B cell (primary cell): ENCODE data around the gene WDR83. TPM values are rescaled to one million over a fixed set of nuclear protein-coding genes. Genes with fewer than 3 reads are reported as not detected.

Experiments
- ATAC-seq: fragments of 200-7000 bp; cut with Tn5 transposase; one replicate; pipeline ENCODE4 v1.10.0; 2021; ENCODE audit warnings: low read depth, mild to moderate bottlenecking, moderate number of reproducible peaks, moderate library complexity
- CTCF ChIA-PET: fragments of 350-600 bp; sonication (Branson Sonifier 250); formaldehyde crosslinking; loops from one replicate; lab custom pipeline; 2021; ENCODE audit warnings: antibody characterized with exemption, inconsistent platforms; lab: Charles Lee
- POLR2A ChIA-PET: fragments of 350-600 bp; sonication (Branson Sonifier 250); formaldehyde crosslinking; loops from one replicate; lab custom pipeline; 2021; ENCODE audit warnings: antibody characterized with exemption; lab: Charles Lee
- DNase-seq: peaks from one replicate; pipeline ENCODE4 v3.0.0; 2013
- H2AFZ ChIP-seq: 2 replicates; pipeline ENCODE4 v1.6.1; 2012; ENCODE audit warnings: mild to moderate bottlenecking, low read depth, low read length; ENCODE audit not compliant: insufficient read depth, poor library complexity, severe bottlenecking
- H3K27ac ChIP-seq, 2 donors: 1 replicate in 1 of 2; 2 replicates in 1 of 2; pipeline ENCODE4 v1.5.1; 2012 to 2013; ENCODE audit warnings: low read length in 2 of 2, mild to moderate bottlenecking in 2 of 2, moderate library complexity in 1 of 2
- H3K27me3 ChIP-seq, 4 experiments: fragments of 200-600 bp in 1 of 4; sonication (generic) in 1 of 4; replicated peaks in 1 of 4; 1 replicate in 2 of 4; 2 replicates in 2 of 4; pipeline versions ENCODE4 v1.6.1 to v1.7.0; 2013 to 2016; ENCODE audit warnings: low read length in 3 of 4, mild to moderate bottlenecking in 2 of 4, mixed read lengths in 1 of 4, moderate library complexity in 1 of 4; ENCODE audit not compliant: insufficient read depth in 4 of 4, control insufficient read depth in 3 of 4; ENCODE audit errors: control extremely low read depth in 1 of 4
- H3K36me3 ChIP-seq, 2 experiments: replicated peaks in 1 of 2; 1 replicate in 1 of 2; 2 replicates in 1 of 2; pipeline versions ENCODE4 v1.6.1 to v1.7.1; 2013; ENCODE audit warnings: low read length in 1 of 2; ENCODE audit not compliant: insufficient read depth in 2 of 2, control insufficient read depth in 1 of 2; ENCODE audit errors: control extremely low read depth in 1 of 2, extremely low read depth in 1 of 2
- H3K4me1 ChIP-seq, 2 donors: fragments of 200-600 bp in 1 of 2; sonication (generic) in 1 of 2; 1 replicate in 1 of 2; 2 replicates in 1 of 2; pipeline versions ENCODE4 v1.5.1 to v1.6.1; 2013 to 2017; ENCODE audit warnings: low read length in 2 of 2; ENCODE audit not compliant: control insufficient read depth in 2 of 2, insufficient read depth in 2 of 2
- H3K4me2 ChIP-seq: replicated peaks from 2 replicates; pipeline ENCODE3; 2012; ENCODE audit warnings: mild to moderate bottlenecking, low read depth, low read length; ENCODE audit not compliant: poor library complexity, severe bottlenecking
- H3K4me3 ChIP-seq, 5 experiments: fragments of 200-600 bp in 1 of 5; sonication (generic) in 1 of 5; 1 replicate in 3 of 5; 2 replicates in 2 of 5; pipeline versions ENCODE4 v1.5.1 to v1.7.0; 2011 to 2016; ENCODE audit warnings: low read length in 4 of 5, mild to moderate bottlenecking in 4 of 5, low read depth in 2 of 5, control low read depth in 1 of 5, moderate library complexity in 1 of 5; ENCODE audit not compliant: insufficient read depth in 1 of 5; ENCODE audit errors: control extremely low read depth in 1 of 5, extremely low read depth in 1 of 5
- H3K79me2 ChIP-seq: fragments of 200-600 bp; sonication (generic); one replicate; pipeline ENCODE4 v1.6.0; 2016; ENCODE audit warnings: low read length; ENCODE audit not compliant: control insufficient read depth, insufficient read depth
- H3K9ac ChIP-seq: fragments of 200-600 bp; sonication (generic); 2 replicates; pipeline ENCODE4 v1.6.1; 2017; ENCODE audit warnings: mild to moderate bottlenecking, low read length, moderate library complexity
- H3K9me3 ChIP-seq, 3 donors: one replicate each; pipeline versions ENCODE4 v1.6.1 to v1.7.1; 2013; ENCODE audit warnings: low read length in 2 of 3; ENCODE audit not compliant: control insufficient read depth in 2 of 3, insufficient read depth in 1 of 3; ENCODE audit errors: control extremely low read depth in 1 of 3
- H4K20me1 ChIP-seq: 2 replicates; pipeline ENCODE4 v1.6.0; 2012; ENCODE audit warnings: mild to moderate bottlenecking, low read length; ENCODE audit not compliant: insufficient read depth, control insufficient read depth, poor library complexity, severe bottlenecking
- H3K27ac Mint-ChIP-seq: one replicate; pipeline ENCODE4 v1.8.0; 2021; ENCODE audit warnings: mixed read lengths
- H3K27me3 Mint-ChIP-seq: one replicate; pipeline ENCODE4 v1.8.0; 2021; ENCODE audit warnings: mixed read lengths
- H3K4me1 Mint-ChIP-seq: one replicate; pipeline ENCODE4 v1.8.0; 2021; ENCODE audit warnings: mixed read lengths
- H3K4me3 Mint-ChIP-seq: one replicate; pipeline ENCODE4 v1.8.0; 2021; ENCODE audit warnings: mixed read lengths
- H3K9me3 Mint-ChIP-seq: one replicate; pipeline ENCODE4 v1.8.0; 2022; ENCODE audit warnings: mixed read lengths; ENCODE audit not compliant: insufficient read depth
- EZH2 ChIP-seq: IDR thresholded peaks from 2 replicates; pipeline ENCODE4 v1.6.1; 2012; ENCODE audit warnings: borderline replicate concordance, low read depth, mild to moderate bottlenecking, moderate library complexity, low read length; ENCODE audit not compliant: insufficient read depth, poor library complexity, severe bottlenecking
- WGBS: methylation state at CpG from one replicate; pipeline ENCODE4 v1.1.5; 2013; ENCODE audit warnings: missing lambda C conversion rate; ENCODE audit not compliant: insufficient coverage; 5-methylcytosine and 5-hydroxymethylcytosine counted together
- intact Hi-C: fragments of 100-400 bp; cut with micrococcal nuclease; formaldehyde crosslinking; loops from one replicate; pipeline ENCODE4 v1.10.0; 2022
- polyA plus RNA-seq: library from polyadenylated mRNA; depleted of rRNA; stranded (reverse); fragments of >200 nt; gene quantifications from 2 replicates; pipeline ENCODE4 v1.2.3, GENCODE V29; 2012
- total RNA-seq, 2 donors: library from RNA; stranded (reverse); fragments of 120-200 nt in 1 of 2; gene quantifications; 1 replicate in 1 of 2; 2 replicates in 1 of 2; pipeline versions ENCODE4 v1.2.3 to v1.2.4, GENCODE V29; 2013 to 2022
- TF ChIP-seq, protein P1 (sequence below): fragments of 200-600 bp; IDR thresholded peaks from one replicate; pipeline ENCODE4 v1.8.0; 2022; ENCODE audit warnings: antibody characterized with exemption, mild to moderate bottlenecking

The WDR83 gene
- total and polyA plus RNA-seq, 2 donors (not counting 1 experiment from before 2014, with no cell fraction given), result 16.3 to 24.6 TPM

GRCh38 chr19:12723381-12723640 is 56.7 kb downstream of the WDR83 start:
- H4K20me1 ChIP-seq, result peaks cover 11% of the 10 kb centered on the region
- peak overlapping the region; percentile 95 for H3K4me3 Mint-ChIP-seq
- intact Hi-C loops, result loop anchor here (1.0 to 5.0 kb wide), 5 partner anchors 11 to 84 kb away; partner anchors contain the start of genes FBXW9, HOOK2, MAN2B1 and RNASEH2A
- WGBS, result 1% methylated on average over 7 of the region's 7 CpGs
- H3K79me2 ChIP-seq, result peaks cover 83% of the 10 kb centered on the region
- POLR2A ChIA-PET, result interaction anchor here (0.5 to 3.6 kb wide), 8 partner anchors 10 to 110 kb away, joined by 3 to 30 read pairs (median 8); partner anchors contain the start of genes DHPS, FBXW9, GET3 and JUNB
- H3K4me1 Mint-ChIP-seq, result peaks cover 40% of the 10 kb centered on the region
- no peaks in the 10 kb centered on the region for H3K27me3 Mint-ChIP-seq
- peak; percentile 39 for DNase-seq
- H3K27ac ChIP-seq, result peak overlapping the region; percentile 14 to 69
- ATAC-seq, result no peak
- peak overlapping the region; percentile 85 for H3K9ac ChIP-seq
- CTCF ChIA-PET, result interaction anchor here (1.4 to 3.5 kb wide), 9 partner anchors 10 to 167 kb away, joined by 3 to 26 read pairs (median 6); partner anchors contain the start of genes DHPS, GCDH, GET3 and JUNB
- TF ChIP-seq, protein P1, sequence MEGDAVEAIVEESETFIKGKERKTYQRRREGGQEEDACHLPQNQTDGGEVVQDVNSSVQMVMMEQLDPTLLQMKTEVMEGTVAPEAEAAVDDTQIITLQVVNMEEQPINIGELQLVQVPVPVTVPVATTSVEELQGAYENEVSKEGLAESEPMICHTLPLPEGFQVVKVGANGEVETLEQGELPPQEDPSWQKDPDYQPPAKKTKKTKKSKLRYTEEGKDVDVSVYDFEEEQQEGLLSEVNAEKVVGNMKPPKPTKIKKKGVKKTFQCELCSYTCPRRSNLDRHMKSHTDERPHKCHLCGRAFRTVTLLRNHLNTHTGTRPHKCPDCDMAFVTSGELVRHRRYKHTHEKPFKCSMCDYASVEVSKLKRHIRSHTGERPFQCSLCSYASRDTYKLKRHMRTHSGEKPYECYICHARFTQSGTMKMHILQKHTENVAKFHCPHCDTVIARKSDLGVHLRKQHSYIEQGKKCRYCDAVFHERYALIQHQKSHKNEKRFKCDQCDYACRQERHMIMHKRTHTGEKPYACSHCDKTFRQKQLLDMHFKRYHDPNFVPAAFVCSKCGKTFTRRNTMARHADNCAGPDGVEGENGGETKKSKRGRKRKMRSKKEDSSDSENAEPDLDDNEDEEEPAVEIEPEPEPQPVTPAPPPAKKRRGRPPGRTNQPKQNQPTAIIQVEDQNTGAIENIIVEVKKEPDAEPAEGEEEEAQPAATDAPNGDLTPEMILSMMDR, result no peak
- TF ChIP-seq EZH2, result no peak
- H2AFZ ChIP-seq, result peak overlapping the region; percentile 83
- peak overlapping the region; percentile 97 for H3K27ac Mint-ChIP-seq
- no peaks in the 10 kb centered on the region for H3K27me3 ChIP-seq
- peak overlapping the region; percentile 60 to 83 (median 77) for H3K4me3 ChIP-seq
- H3K4me1 ChIP-seq, result peaks cover 29 to 45% of the 10 kb centered on the region in 2 donors
- no peaks in the 10 kb centered on the region for H3K9me3 Mint-ChIP-seq
- peak overlapping the region; percentile 95 for H3K4me2 ChIP-seq
- peaks cover 0 to 12% of the 10 kb centered on the region in 2 experiments for H3K36me3 ChIP-seq
- no peaks in the 10 kb centered on the region for H3K9me3 ChIP-seq

GRCh38 chr19:12723641-12724426 is 57.2 kb downstream of the WDR83 start, which contains the start of gene TNPO2:
TNPO2 (minus strand) TSS chr19:12723932; CDS start chr19:12720977, 2,955 bp downstream.
- peak within 1 kb of the TSS; percentile 97 for H3K27ac Mint-ChIP-seq
- Histone ChIP-seq H3K4me2 (peak within 1 kb of the TSS; percentile 95), H3K4me3 (peak within 1 kb of the TSS; percentile 60 to 83 (median 77)), H3K9ac (peak within 1 kb of the TSS; percentile 85), H3K27ac (peak within 1 kb of the TSS; percentile 17 to 69), H3K27me3 (no peaks in the 10 kb centered on the region), H3K36me3 (peaks cover 0 to 14% of the 10 kb centered on the region in 2 experiments), H4K20me1 (peaks cover 14% of the 10 kb centered on the region), H3K4me1 (peaks cover 32 to 50% of the 10 kb centered on the region in 2 donors), H2AFZ (peak within 1 kb of the TSS; percentile 83), H3K79me2 (peaks cover 83% of the 10 kb centered on the region), H3K9me3 (no peaks in the 10 kb centered on the region)
- intact Hi-C loops, result loop anchor here (1.0 to 5.0 kb wide), 5 partner anchors 10 to 83 kb away; partner anchors contain the start of genes FBXW9, HOOK2, MAN2B1 and RNASEH2A
- TF ChIP-seq, protein P1, result no peak
- no peak for TF ChIP-seq EZH2
- H3K27me3 Mint-ChIP-seq, result no peaks in the 10 kb centered on the region
- peaks cover 40% of the 10 kb centered on the region for H3K4me1 Mint-ChIP-seq
- DNase-seq (peak; percentile 76), ATAC-seq (peak; percentile 54)
- POLR2A ChIA-PET, result interaction anchor here (0.6 to 3.6 kb wide), 7 partner anchors 10 to 68 kb away, joined by 3 to 30 read pairs (median 8); partner anchors contain the start of genes DHPS, FBXW9, GET3 and JUNB
- WGBS, result 0% methylated on average over 20 of the region's 28 CpGs
- H3K4me3 Mint-ChIP-seq, result peak within 1 kb of the TSS; percentile 95
- no peaks in the 10 kb centered on the region for H3K9me3 Mint-ChIP-seq
- CTCF ChIA-PET, result interaction anchor here (0.6 to 3.5 kb wide), 9 partner anchors 10 to 167 kb away, joined by 3 to 26 read pairs (median 6); partner anchors contain the start of genes DHPS, GCDH, GET3 and TRIR
